GM21390 (cell line): ENCODE results near the gene SNX17.
"Not testable (repeated sequence)": the region's sequence is repeated elsewhere in the genome, so short reads cannot be mapped to it uniquely, and the experiment has no call there.

Experiments
- ATAC-seq: cut with Tn5 transposase; IDR thresholded peaks from one replicate; pipeline ENCODE4 v1.9.1; 2021; ENCODE audit not compliant: unreplicated experiment

SNX17 gene

DNA sequence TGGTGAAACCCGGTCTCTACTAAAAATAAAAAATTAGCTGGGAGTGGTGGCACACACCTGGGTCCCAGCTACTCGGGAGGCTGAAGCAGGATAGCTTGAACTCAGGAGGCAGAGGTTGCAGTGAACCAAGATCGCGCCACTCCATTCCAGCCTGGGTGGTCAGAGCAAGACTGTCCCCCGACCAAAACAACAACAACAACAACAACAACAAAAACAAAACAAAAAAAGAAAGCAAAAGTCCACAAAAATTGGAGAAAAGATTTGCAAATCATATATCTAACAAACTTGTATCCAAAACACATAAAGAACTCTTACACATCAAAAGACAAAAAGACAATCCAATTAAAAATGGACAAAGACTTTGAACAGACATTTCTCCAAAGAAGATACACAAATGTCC is 28.5 kb downstream of the SNX17 start:
- ATAC-seq: no peak

DNA sequence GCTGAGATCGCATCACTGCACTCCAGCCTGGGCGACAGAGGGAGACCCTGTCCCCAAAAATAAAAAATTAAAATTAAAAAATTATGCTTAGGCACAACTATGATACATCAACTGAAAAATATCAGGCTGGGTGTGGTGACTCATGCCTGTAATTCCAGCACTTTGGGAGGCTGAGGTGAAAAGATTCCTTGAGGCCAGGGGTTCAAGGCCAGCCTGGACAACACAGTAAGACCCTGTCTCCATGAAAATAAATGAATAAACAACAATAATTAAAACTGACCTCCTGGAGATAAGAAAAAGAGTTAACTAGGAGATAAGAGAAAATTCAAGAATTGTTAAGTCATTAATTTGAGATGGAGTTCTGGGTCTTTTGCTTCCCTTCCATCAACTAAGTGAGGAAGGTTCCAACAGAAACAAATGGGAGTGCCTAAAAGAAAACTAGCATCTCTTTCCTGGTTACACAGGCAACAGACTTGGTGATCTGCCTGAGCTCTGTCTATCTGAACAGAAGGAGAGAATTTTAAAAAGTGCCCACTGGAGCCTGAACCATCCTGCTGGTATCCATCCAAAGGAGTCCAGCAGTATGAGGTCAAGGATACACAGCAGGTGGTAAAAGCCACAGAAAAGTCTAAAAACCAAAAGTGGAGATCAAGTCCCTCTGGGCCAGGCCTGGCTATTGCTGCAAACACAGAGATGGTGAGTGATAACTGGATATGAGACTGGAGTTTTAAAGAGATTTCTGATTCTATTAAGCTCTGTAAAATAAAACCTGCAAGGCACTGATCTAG is 30.1 kb downstream of the SNX17 start:
- no peak for ATAC-seq

DNA sequence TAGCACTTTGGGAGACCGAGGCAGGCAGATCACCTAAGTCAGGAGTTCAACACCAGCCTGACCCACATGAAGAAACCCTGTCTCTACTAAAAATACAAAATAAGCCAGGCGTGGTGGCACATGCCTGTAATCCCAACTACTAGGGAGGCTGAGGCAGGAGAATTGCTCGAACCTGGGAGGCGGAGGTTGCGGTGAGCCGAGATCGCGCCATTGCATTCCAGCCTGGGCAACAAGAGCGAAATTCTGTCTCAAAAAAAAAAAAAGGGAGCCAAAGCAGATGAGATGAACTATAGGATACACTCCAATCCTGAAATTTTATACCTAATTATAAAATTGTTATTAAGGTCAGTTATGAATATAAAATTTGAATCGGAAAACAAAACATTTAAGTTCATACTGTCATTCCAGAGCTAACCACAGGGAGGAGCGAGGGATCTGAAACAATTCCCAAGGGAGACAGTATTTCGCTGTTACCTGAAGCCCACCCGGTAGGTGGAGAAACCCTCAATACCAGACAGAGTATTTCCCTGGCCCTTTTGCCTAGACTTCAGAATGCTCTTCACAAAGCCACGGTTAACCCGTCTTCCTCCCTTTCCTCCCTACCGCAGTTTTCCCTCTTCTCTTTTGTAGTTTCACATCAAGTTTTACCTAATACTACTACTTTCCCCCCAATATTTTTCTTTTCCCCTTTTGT is 37.5 kb downstream of the SNX17 start:
- ATAC-seq: no peak

DNA sequence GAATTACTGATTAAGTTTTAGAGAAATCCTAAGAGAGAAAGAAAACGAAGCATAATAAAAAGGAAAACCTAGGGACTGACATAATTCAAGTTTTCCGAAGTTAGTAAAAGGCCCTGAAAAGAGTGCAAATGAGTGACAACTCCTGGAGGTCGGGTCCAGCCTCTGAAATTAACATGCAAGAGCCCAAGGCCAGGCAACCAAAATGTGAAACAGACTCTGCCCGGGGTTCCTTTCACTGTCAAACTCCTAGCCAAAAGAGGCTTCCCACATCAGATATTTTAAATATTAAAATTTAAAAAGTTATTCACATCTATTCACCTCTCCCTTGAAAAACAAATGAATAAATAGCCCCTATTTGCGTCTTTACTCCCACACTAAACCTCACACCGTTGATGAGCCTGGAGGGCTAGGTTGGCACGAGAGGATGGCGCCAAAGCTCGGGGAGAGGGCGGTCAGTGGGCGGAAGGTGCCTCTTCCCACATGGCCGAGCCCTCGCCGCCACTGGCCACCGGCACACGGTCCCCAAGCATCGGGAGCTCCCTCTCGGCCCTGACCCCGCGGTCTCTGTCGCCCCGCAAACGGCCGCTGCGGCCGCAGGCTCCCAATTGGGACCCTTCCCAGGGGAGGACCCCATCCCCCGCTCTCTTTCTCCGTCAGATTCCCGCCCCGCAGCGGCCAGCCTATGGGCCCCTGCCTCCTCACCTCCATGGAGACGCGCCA is 38.3 kb downstream of the SNX17 start:
- ATAC-seq: peak; percentile 20

DNA sequence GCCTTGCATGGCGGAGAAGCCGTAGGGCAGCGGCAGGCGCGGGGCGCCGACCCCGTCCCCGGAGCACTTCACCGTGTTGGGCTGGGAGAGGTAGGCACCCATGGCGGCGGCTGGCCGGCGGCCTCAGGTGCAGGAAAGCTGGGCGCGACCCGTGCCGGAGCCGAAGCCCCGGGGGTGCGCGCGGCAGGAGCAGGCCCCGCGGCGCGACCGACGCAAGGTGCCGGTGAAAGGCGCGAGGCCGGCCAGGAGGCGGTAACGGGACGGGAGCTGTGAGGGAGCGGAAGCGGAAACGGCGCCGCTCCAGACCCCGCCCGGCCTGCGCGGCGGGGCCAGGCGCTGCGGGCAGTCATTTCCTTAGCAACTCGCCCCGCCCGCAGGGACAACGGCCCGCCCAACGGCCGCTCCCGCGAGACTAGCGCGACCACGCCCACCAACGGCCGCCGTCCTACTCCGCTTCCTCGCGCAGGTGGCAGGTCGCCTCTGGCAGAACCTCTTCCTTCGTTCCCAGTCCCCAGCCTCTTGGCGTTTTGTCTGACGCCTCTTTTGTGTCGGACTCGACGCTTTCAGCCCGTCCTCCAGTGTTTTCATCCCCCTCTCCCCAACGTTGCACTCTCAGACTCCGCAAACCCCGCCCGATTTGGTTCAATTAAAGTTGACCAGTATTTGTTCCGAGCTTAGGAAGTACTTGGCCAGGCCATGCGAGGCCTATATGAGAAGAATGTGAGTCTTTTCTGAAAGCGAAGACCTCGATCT is 39.1 kb downstream of the SNX17 start, which contains the start of gene PPM1G:
TSS of gene PPM1G (minus strand) at position 271 of the 753 bp plus-strand sequence. CDS start at position 102, 169 bp downstream.
- ATAC-seq: peak; percentile 94

DNA sequence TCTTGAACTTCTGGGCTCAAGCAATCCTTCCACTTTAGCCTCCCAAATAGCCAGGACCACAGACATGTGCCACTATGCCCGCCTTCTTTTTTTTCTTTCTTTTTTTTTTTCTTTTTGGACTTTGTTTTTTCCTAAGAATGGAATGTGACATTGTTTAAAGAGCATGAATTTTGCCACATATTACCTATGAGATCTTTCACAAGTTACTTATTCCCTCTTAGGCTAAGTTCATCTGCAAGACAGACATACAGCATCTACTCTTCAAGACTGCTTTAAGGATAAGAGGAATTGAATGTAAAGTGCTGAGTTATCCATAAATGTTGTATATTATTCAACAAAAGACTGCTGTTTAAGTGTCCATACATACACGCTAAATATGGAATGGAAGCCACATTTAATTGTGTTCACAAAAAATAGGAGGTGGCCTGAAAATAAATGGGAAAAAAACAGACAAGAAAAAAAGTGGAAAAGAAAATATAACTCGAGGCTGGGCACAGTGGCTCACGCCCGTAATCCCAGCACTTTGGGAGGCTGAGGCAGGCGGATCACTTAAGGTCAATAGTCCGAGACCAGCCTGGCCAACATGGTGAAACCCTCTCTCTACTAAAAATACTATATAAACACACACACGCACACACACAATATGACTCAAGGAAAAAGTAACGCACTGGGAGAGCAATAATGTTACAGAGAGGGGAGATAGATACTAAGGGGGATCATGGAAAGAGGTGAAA is 42.2 kb downstream of the SNX17 start:
- no peak for ATAC-seq

DNA sequence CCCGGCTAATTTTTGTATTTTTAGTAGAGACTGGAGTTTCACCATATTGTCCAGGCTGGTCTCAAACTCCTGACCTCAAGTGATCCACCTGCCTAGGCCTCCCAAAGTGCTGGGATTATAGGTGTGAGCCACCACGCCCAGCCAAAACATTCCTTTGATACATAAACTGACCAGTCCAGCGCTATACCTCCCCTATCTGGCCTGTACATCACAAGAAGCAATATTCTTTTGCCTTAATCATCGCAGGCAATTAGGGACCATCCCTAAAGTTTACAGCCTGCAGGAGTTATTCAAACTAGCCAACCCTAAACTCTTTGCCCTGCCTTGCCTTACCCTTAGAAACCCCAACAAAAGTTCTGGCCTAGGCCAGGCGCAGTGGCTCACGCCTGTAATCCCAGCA is 45.7 kb downstream of the SNX17 start:
- ATAC-seq: no peak

DNA sequence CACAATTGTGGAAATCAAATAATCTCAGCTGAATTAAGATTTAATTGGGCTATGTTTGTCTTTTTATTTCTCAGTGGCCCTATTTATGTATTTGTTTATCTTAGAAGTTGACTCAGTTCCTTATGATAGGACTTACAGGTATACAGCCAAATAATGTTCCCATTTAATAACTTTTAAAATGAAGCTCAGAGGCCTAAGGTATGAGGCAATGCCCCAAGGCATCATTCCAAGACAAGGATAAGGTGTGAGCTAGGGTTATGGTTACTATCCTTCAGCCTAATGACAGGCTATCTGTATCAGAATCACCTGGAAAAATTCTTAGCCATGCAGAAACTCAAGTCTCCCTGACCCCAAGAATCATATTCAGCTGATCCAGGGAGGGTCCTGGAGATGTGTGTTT is 50.6 kb downstream of the SNX17 start:
- no peak for ATAC-seq

DNA sequence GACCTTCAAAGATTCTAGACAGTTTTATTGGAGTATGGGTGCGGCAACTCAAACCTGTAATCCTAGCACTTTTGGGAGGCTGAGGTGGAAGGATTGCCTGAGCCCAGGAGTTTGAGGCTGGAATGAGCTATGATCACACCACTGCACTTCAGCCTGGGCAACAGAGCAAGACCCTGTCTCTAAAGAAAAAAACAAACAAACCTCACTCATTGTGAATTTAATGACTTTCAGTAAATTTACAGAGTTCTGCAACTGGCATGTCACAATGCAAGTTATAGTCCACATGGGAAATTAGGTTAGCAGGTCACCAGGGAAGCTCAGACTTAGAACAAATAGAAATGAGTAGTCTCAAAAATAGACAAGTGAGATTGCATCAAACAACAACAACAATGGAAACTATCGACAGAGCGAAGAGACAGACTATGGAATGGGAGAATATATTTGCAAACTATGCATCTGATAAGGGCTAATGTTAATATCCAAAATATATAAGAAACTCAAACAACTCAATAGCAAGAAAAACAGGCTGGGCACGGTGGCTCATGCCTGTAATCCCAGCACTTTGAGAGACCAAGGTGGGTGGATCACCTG is 51.3 kb downstream of the SNX17 start:
- ATAC-seq: no peak

DNA sequence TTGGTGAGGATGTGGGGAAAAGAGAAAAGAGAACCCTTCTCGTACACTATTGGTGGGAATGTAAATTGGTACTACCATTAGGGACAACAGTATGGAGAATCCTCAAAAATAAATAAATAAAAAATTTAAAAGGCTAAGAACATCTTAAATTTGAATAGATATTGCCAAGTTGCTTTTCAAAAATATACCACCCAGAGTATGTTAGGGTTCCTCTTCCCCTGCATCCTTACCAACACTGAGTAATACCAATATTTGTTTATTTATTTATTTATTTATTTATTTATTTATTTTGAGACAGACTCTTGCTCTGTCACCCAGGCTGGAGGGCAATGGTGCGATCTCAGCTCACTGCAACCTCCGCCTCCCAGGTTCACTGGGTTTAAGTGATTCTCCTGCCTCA is 52.5 kb downstream of the SNX17 start:
- no peak for ATAC-seq

DNA sequence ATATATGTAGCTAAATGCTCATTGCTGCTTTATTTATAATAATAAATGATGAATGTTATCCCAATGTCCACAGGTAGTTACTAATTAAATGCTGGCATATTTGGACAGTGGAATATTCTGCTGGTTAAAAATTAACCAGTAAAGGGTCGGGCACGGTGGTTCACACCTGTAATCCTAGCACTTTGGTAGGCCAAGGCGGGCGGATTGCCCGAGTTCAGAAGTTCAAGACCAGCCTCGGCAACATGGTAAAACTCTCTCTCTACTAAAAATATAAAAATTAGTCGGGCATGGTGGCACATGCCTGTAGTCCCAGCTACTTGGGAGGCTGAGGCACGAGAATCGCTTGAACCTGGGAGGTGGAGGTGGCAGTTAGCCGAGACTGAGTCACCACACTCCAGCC is 54.6 kb downstream of the SNX17 start:
- not testable (repeated sequence) for ATAC-seq
